Upper lobe of left lung (tissue), 4 donors: Measurements from ENCODE around the gene WAS.

Experiments
- CTCF ChIP-seq, 6 experiments: fragments of 450-650 bp in 4 of 6; fragments of 200-600 bp in 2 of 6; sonication (generic) in 2 of 6; IDR thresholded peaks; one replicate each; pipeline ENCODE4 v1.5.1; 2016 to 2019; ENCODE audit warnings: antibody characterized with exemption in 6 of 6
- POLR2AphosphoS5 ChIP-seq, 2 donors: sonication (generic); formaldehyde crosslinking; IDR thresholded peaks; one replicate each; pipeline ENCODE4 v1.5.1; 2017; ENCODE audit warnings: antibody characterized with exemption in 2 of 2

GRCh38 chrX:48667509-48667908 lies 16.1 kb upstream of the WAS start:
- TF ChIP-seq POLR2AphosphoS5 (IDR thresholded peaks at IDR 0.05) (no peak), CTCF (IDR thresholded peaks at IDR 0.05) (no peak)
